Tibial nerve (tissue), 4 donors: ENCODE results near the gene CALHM3. TPM values are rescaled to one million over a fixed set of nuclear protein-coding genes. Genes with fewer than 3 reads are reported as not detected.
A peak's percentile ranks its signal among the peaks of the same experiment; 100 is the strongest.

Source experiments
- DNase-seq, 2 donors: peaks; one replicate each; pipeline ENCODE4 v3.0.0-alpha.2; 2019; ENCODE audit warnings: low spot score in 2 of 2
- H3K27ac ChIP-seq, 4 donors: fragments of 200-600 bp; sonication (generic) in 3 of 4; one replicate each; pipeline ENCODE4 v1.5.1; 2017 to 2019; ENCODE audit warnings: mild to moderate bottlenecking in 1 of 4
- H3K27me3 ChIP-seq, 2 donors: fragments of 200-600 bp; sonication (generic) in 1 of 2; one replicate each; pipeline versions ENCODE4 v1.5.1 to v1.6.0; 2017 to 2019
- H3K36me3 ChIP-seq, 3 donors: fragments of 200-600 bp; sonication (generic); one replicate each; pipeline ENCODE4 v1.5.1; 2018 to 2019
- H3K4me1 ChIP-seq, 4 donors: fragments of 200-600 bp; sonication (generic) in 3 of 4; one replicate each; pipeline ENCODE4 v1.5.1; 2017 to 2019
- H3K4me3 ChIP-seq, 4 donors: fragments of 200-600 bp; sonication (generic) in 3 of 4; one replicate each; pipeline ENCODE4 v1.5.1; 2017 to 2019; ENCODE audit warnings: mild to moderate bottlenecking in 1 of 4, moderate library complexity in 1 of 4
- H3K9me3 ChIP-seq, 4 donors: fragments of 200-600 bp; sonication (generic) in 3 of 4; one replicate each; pipeline ENCODE4 v1.5.1; 2017 to 2019
- CTCF ChIP-seq, 5 experiments: fragments of 200-600 bp in 3 of 5; fragments of 450-650 bp in 2 of 5; sonication (generic) in 3 of 5; IDR thresholded peaks; one replicate each; pipeline ENCODE4 v1.5.1; 2016 to 2019; ENCODE audit warnings: antibody characterized with exemption in 5 of 5, mild to moderate bottlenecking in 3 of 5, moderate library complexity in 2 of 5
- EP300 ChIP-seq, 2 donors: sonication (generic); formaldehyde crosslinking; IDR thresholded peaks; one replicate each; pipeline ENCODE4 v1.6.1; 2017; ENCODE audit warnings: antibody characterized with exemption in 2 of 2, mild to moderate bottlenecking in 1 of 2
- POLR2A ChIP-seq, 2 donors: fragments of 450-650 bp; IDR thresholded peaks; one replicate each; pipeline ENCODE4 v1.6.1; 2017; ENCODE audit warnings: antibody characterized with exemption in 2 of 2, mild to moderate bottlenecking in 2 of 2, moderate library complexity in 2 of 2
- WGBS, 2 donors: methylation state at CpG; one replicate each; pipeline ENCODE4 v1.1.5; 2018; 5-methylcytosine and 5-hydroxymethylcytosine counted together
- total RNA-seq, 4 donors: library from RNA; depleted of rRNA; stranded (reverse); fragments of >200 nt; gene quantifications; one replicate each; pipeline ENCODE4 v1.1.0, GENCODE V29; 2016

CALHM3 gene
- total RNA-seq, 4 donors from 2014 or later: not detected

GRCh38 chr10:103439776-103440175 is 39.3 kb downstream of the CALHM3 start:
- TF ChIP-seq CTCF (IDR thresholded peaks at IDR 0.05) (no peak), POLR2A (IDR thresholded peaks at IDR 0.05) (no peak), EP300 (IDR thresholded peaks at IDR 0.05) (no peak)
- Histone ChIP-seq H3K36me3 (peaks cover 0 to 100% (median 7%) of the 10 kb centered on the region in 3 donors), H3K4me1 (peaks cover 0 to 11% (median 0%) of the 10 kb centered on the region in 4 donors), H3K27ac (no peak overlapping the region), H3K9me3 (no peaks in the 10 kb centered on the region), H3K4me3 (no peak overlapping the region), H3K27me3 (no peaks in the 10 kb centered on the region)
- DNase-seq: no peak
- 70 to 76% methylated on average over 4 of the region's 4 CpGs for WGBS, 2 donors

DNA sequence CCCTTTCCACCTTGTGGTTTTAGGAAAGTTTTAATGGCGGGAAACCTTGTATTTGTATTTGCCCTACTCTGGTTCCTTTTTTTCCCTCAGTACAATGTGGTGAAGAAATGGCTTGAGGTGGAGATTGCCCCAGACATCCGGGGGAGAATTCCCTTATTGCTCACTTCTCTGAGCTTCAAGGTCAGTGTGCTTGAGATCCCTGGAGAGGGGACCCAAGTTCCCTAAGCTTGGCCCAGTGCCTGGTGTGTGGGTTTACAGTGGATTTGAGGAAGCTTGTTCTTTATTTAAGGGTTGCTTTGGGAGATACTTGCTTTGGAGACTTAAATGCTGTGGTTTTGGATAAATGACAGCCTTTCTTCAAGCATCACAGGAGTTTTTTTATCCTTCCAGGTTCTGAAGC is 45.2 kb downstream of the CALHM3 start:
- H3K4me3 ChIP-seq: no peak overlapping the region
- H3K4me1 ChIP-seq: peaks cover 0 to 12% (median 2%) of the 10 kb centered on the region in 4 donors
- no peaks in the 10 kb centered on the region for H3K27me3 ChIP-seq
- H3K9me3 ChIP-seq: no peaks in the 10 kb centered on the region
- peaks cover 0 to 97% (median 7%) of the 10 kb centered on the region in 3 donors for H3K36me3 ChIP-seq
- DNase-seq: peak in 1 of 2 donors; percentile 72
- TF ChIP-seq CTCF (IDR thresholded peaks at IDR 0.05) (no peak), EP300 (IDR thresholded peaks at IDR 0.05) (peak in 1 of 2 donors; percentile 49)
- 52 to 73% methylated on average over 2 of the region's 2 CpGs for WGBS, 2 donors
- peak overlapping the region in 1 of 4 donors; percentile 47 for H3K27ac ChIP-seq

GRCh38 chr10:103431902-103432301 is 47.1 kb downstream of the CALHM3 start:
- Histone ChIP-seq H3K9me3 (no peaks in the 10 kb centered on the region), H3K4me3 (no peak overlapping the region), H3K27ac (no peak overlapping the region), H3K36me3 (peaks cover 0 to 97% (median 0%) of the 10 kb centered on the region in 3 donors), H3K27me3 (no peaks in the 10 kb centered on the region), H3K4me1 (peaks cover 0 to 12% (median 2%) of the 10 kb centered on the region in 4 donors)
- WGBS, 2 donors: 66 to 71% methylated on average over 8 of the region's 8 CpGs
- no peak for DNase-seq
- no peak for TF ChIP-seq POLR2A (IDR thresholded peaks at IDR 0.05)

- H3K27ac ChIP-seq: no peak overlapping the region
- H3K27me3 ChIP-seq: no peaks in the 10 kb centered on the region
- H3K4me3 ChIP-seq: no peak overlapping the region
- DNase-seq: no peak
- H3K9me3 ChIP-seq: no peaks in the 10 kb centered on the region
- H3K4me1 ChIP-seq: peaks cover 0 to 12% (median 2%) of the 10 kb centered on the region in 4 donors
- TF ChIP-seq EP300 (IDR thresholded peaks at IDR 0.05) (no peak), CTCF (IDR thresholded peaks at IDR 0.05) (no peak), POLR2A (IDR thresholded peaks at IDR 0.05) (no peak)
- peaks cover 0 to 94% (median 6%) of the 10 kb centered on the region in 3 donors for H3K36me3 ChIP-seq
- 95% methylated on average over 5 of the region's 5 CpGs for WGBS, 2 donors
These were observed 49.4 kb downstream of the CALHM3 start for GRCh38 chr10:103429647-103430046.

GRCh38 chr10:103428989-103429643 is 49.9 kb downstream of the CALHM3 start:
- Histone ChIP-seq H3K27me3 (no peaks in the 10 kb centered on the region), H3K9me3 (no peaks in the 10 kb centered on the region), H3K4me1 (peaks cover 0 to 7% (median 1%) of the 10 kb centered on the region in 4 donors), H3K4me3 (no peak overlapping the region), H3K27ac (no peak overlapping the region), H3K36me3 (peaks cover 0 to 94% (median 11%) of the 10 kb centered on the region in 3 donors)
- 69 to 70% methylated on average over 5 of the region's 5 CpGs for WGBS, 2 donors
- no peak for TF ChIP-seq CTCF (IDR thresholded peaks at IDR 0.05)
- TF ChIP-seq POLR2A (IDR thresholded peaks at IDR 0.05): no peak
- no peak for TF ChIP-seq EP300 (IDR thresholded peaks at IDR 0.05)
- DNase-seq: no peak
